Stimulated activated CD8-positive, alpha-beta memory T cell treated with anti-CD3 and anti-CD28 coated beads, Interleukin-15, amount 100 ng/mL, for 1 hour (primary cell): Measurements from ENCODE around the gene COQ7.

Experiments
- DNase-seq: peaks from one replicate; pipeline ENCODE4 v3.0.0-alpha.2; 2020; ENCODE audit warnings: low read depth

COQ7 gene

GRCh38 chr16:19067349-19068236, at the start of gene COQ7:
TSS of gene COQ7 (plus strand) at chr16:19067614. CDS start at chr16:19067665, 51 bp downstream.
- peak; percentile 97 for DNase-seq

DNA sequence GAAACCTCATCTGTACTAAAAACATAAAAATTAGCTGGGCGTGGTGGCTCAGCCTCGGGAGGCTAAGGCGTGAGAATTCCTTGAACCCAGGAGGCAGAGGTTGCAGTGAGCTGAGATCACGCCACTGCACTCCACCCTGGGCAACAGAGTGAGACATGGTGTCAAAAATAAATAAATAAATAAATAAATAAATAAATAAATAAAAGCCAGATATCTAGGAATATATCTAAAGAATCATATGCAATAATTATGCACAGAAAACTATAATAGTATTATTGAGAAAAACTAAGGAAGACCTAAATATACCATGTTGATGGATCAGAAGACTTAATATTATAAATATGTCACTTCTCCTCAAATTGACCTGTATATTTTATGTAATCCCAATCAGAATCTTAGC, 46.7 kb upstream of the COQ7 start:
- DNase-seq, result no peak

GRCh38 chr16:19021747-19022146, 45.7 kb upstream of the COQ7 start:
- DNase-seq, result no peak

GRCh38 chr16:19027416-19027815, 40.0 kb upstream of the COQ7 start:
- no peak for DNase-seq

GRCh38 chr16:19029980-19030379, 37.4 kb upstream of the COQ7 start:
- no peak for DNase-seq

DNA sequence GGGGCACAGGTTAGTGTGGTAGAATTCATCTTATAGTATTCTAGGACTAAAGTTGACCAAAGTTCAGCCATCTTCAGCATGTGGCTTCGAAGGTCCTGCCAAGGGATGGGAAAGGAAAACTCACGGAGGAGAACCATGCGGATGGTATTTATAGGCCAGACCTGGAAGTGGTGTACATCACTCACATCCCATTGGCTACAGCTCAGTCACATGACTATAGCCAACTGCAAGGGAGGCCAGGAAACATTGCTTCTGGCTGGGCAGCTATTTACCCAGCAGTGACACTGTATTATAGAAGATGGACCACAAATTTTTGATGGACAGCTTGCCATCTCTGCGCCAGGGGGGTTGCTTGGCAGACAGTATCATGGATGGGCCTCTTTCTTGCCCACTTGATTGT, 35.7 kb upstream of the COQ7 start:
- no peak for DNase-seq

- no peak for DNase-seq
Measured at GRCh38 chr16:19033761-19034160, 33.7 kb upstream of the COQ7 start.

DNA sequence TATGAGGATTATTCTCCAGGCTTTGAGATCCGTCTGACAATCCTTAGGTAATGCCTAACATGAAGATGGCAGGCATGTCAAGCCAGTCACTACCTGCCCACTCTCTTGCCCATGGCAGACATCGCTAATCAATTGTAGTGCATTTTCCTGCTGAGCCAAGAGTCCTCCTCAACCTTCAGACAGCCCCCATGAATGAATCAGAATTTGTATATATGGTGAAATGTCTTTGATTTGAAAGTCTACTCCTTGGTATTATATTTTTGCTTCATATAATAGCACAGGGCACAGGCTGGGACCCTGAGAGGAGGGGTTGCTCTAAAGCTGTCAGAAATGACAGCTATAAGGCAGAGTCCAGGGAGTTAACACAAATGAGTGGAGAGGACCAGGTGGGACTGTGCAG, 27.0 kb upstream of the COQ7 start:
- no peak for DNase-seq

GRCh38 chr16:19044769-19045168, 22.6 kb upstream of the COQ7 start:
- no peak for DNase-seq

- DNase-seq, result no peak
Measured at GRCh38 chr16:19046062-19046461, 21.4 kb upstream of the COQ7 start.

DNA sequence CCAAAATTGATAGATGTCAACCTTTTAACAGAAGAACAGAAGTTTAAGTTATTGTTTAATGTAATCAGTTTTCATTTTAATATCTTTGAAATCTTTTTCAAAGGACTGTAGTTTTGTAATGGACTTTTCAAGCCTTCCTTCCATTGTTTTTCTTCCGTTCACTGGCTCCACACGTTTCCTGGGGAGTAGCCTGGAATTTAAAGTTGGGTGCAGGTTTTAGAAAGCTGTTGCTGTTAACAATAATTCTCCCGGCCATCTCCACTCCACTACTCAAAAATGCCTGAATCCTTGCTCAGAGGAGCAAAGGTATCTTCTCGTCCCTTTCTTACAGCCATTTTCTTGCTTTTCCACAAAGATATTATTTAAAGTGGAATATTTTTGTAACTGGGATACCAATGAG, 4.7 kb upstream of the COQ7 start:
- no peak for DNase-seq

DNA sequence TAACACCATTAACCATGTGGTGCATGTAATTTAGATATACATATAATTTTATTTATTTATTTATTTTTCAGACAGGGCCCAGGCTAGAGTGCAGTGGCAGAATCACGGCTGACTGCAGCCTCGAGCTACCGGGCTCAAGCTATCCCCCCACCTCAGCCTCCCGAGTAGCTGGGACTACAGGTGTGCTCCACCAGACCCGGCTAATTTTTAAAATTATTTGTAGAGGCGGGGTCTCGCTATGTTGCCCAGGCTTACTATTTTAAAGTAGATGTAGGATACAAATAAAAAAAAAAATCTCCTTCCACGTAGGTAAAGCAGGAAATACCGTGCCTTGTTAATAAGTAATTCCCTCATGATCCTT, 446 bp upstream of the COQ7 start:
- DNase-seq, result no peak

- DNase-seq, result no peak
Measured at GRCh38 chr16:19068237-19068815, 912 bp downstream of the COQ7 start.

- DNase-seq, result no peak
Measured at GRCh38 chr16:19071811-19072777, 4.7 kb downstream of the COQ7 start.

DNA sequence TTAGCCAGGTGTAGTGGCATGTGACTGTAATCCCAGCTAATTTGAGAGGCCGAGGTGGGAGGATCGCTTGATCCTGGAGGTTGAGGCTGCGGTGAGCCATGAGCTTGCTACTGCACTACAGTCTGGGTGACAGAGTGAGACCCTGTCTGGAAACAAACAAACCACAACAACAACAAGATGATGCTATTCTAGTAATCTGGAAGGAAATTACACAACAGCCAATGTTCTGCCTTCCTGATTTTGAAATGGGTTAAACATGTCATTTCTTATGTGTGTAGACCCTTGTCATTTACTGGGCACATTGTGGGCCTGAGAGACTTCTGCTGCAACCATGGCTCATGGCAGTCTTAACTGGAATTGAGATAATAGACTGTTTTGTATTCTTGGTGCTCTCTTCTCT, 5.9 kb downstream of the COQ7 start:
- DNase-seq, result no peak

DNA sequence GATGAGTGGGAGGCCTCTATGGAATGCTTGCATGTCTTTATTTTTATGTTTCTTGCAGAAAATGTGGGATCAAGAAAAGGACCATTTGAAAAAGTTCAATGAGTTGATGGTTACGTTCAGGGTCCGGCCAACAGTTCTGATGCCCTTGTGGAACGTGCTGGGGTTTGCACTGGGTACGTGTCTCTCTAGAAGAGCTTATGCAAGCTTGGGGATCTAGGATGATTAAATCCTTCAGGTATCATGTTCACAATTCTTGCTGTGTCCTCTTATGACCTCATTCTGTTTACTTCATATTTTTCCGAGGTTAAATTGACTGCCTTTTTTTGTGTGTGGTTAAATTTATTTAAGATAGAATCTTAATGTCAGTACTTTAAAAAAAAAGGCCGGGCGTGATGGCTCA, 6.4 kb downstream of the COQ7 start:
- DNase-seq, result no peak

DNA sequence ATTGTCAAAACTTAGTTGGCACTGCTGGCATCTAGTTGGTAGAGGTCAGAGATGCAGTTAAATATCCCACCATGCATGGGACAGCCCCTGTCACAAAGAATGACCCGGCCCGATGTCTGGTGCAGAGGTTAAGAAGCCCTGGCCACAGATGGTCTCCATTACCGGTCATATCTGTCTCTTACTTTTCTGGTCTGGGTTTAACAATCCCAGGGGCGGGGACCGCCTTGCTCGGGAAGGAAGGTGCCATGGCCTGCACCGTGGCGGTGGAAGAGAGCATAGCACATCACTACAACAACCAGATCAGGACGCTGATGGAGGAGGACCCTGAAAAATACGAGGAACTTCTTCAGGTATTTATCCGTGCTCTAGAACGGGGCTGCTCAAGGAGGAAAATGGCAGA, 8.1 kb downstream of the COQ7 start:
- DNase-seq, result no peak

- DNase-seq, result no peak
Measured at GRCh38 chr16:19077879-19078278, 10.5 kb downstream of the COQ7 start.

DNA sequence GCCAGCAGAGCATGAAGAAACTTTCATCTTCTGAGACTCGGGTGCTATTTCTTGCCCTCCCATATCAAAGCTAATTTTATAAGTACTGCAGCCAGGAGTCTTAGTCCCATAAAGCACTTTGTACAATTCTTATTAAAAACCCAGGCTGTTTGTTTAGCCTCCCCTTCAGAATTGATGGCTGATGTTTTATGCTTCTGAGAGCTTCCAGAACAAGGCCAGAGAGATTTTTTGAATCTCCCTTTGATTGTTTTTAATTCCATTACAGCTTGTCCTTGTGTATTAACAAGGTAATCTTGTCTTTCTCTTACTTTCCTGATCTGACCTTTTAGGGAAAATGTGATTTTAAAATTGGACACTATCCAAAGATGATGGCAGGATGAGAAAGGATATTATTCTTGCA, 16.3 kb downstream of the COQ7 start:
- no peak for DNase-seq

- no peak for DNase-seq
Measured at GRCh38 chr16:19084139-19084538, 16.7 kb downstream of the COQ7 start.

DNA sequence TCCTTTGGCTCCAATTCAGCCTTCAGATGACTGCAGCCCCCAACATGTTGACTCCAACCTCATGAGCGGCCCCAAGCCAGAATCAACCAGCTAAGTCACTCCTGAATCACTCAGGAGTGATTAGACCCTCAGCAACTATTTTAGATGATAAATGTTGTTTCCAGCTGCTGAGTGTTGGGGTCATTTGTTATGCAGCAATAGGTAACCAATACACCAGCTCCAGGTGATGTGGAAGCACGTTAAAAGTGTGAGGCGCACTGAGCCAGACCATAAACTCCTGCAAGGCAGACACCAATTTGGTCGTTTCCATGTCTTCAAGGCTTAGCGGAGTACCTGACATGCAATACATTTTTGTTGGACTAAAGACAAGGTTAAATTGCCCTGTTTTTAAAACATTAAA, 17.5 kb downstream of the COQ7 start:
- no peak for DNase-seq

DNA sequence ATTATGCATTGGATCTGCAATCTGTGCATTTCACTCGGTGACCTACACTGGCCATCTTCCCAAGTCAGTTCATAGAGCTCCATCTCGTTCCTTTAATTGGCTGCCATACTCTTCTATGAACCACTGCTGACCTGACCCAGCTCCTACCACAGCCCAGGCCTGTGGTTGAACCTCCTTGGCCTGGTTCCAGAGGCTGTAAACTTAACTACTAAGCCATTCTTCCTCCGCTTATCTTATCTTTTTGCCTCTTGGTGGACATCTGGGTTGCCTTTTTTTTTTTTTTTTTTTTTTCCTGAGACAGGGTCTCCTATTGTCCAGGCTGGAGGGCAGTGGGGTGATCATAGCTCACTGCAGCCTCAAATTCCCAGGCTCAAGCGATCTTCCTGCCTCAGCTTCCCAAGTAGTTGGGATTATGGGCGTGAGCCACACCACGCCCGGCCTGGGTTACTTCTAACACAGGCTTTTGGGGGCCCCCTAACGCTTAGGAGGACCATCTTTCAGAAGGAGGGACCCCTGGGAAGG, 18.3 kb downstream of the COQ7 start:
- no peak for DNase-seq
